OCI-LY7 (cell line): ENCODE measurements around the gene INSM1. TPM values are rescaled to one million over a fixed set of nuclear protein-coding genes. Genes with fewer than 3 reads are reported as not detected.

Experiments used
- BruUV-seq: library from RNA; stranded (reverse); fragments of 400-500 nt; replicated peaks from 2 replicates; lab custom pipeline; 2021; lab: Mats Ljungman, UMichigan
- CTCF ChIA-PET: fragments of 300-600 bp; sonication (Branson Sonifier 250); formaldehyde crosslinking; loops from one replicate; lab custom pipeline; 2022; ENCODE audit warnings: antibody characterized with exemption; ENCODE audit not compliant: unreplicated experiment; lab: Charles Lee
- POLR2A ChIA-PET: fragments of 300-600 bp; sonication (Branson Sonifier 250); formaldehyde crosslinking; loops from one replicate; lab custom pipeline; 2022; ENCODE audit warnings: antibody characterized with exemption; lab: Charles Lee
- DNase-seq: peaks from one replicate; pipeline ENCODE4 v3.0.0-alpha.2; 2015; ENCODE audit warnings: low spot score
- H2AFZ ChIP-seq: fragments of 200-600 bp; sonication (generic), shearing (Covaris generic); 2 replicates; pipeline ENCODE4 v1.6.1; 2014; ENCODE audit warnings: mild to moderate bottlenecking, antibody characterized with exemption, low read length, moderate library complexity
- H3K27ac ChIP-seq: fragments of 200-600 bp; sonication (generic); 2 replicates; pipeline ENCODE4 v1.5.1; 2014; ENCODE audit warnings: mixed run types, low read depth, mild to moderate bottlenecking, moderate library complexity, low read length, inconsistent platforms; ENCODE audit not compliant: poor library complexity, severe bottlenecking
- H3K36me3 ChIP-seq: fragments of 200-600 bp; sonication (generic); 2 replicates; pipeline ENCODE4 v1.6.1; 2014; ENCODE audit warnings: mild to moderate bottlenecking, antibody characterized with exemption, low read length, moderate library complexity, mixed read lengths; ENCODE audit not compliant: insufficient read depth
- H3K4me1 ChIP-seq: fragments of 200-600 bp; sonication (generic); 2 replicates; pipeline ENCODE4 v1.5.1; 2014; ENCODE audit warnings: mild to moderate bottlenecking, low read length; ENCODE audit not compliant: insufficient read depth, poor library complexity, severe bottlenecking
- H3K4me2 ChIP-seq: fragments of 200-600 bp; sonication (generic); 2 replicates; pipeline ENCODE4 v1.6.1; 2014; ENCODE audit warnings: mild to moderate bottlenecking, low read length
- H3K4me3 ChIP-seq: fragments of 200-600 bp; sonication (generic); 2 replicates; pipeline ENCODE4 v1.5.1; 2014; ENCODE audit warnings: mild to moderate bottlenecking, low read depth, low read length; ENCODE audit not compliant: poor library complexity, severe bottlenecking
- H3K79me2 ChIP-seq: fragments of 200-600 bp; sonication (generic); 2 replicates; pipeline ENCODE4 v1.6.1; 2016; ENCODE audit warnings: low read depth, mild to moderate bottlenecking, low read length, moderate library complexity, mixed read lengths; ENCODE audit not compliant: insufficient read depth
- H3K9me2 ChIP-seq: fragments of 200-600 bp; sonication (generic); 2 replicates; pipeline ENCODE4 v1.6.1; 2016; ENCODE audit warnings: mild to moderate bottlenecking, low read length, mixed read lengths; ENCODE audit not compliant: insufficient read depth
- H3K9me3 ChIP-seq: fragments of 200-600 bp; sonication (generic); 2 replicates; pipeline ENCODE4 v1.6.1; 2014; ENCODE audit warnings: mild to moderate bottlenecking, mixed run types, low read length, mixed read lengths
- H4K20me1 ChIP-seq: fragments of 200-600 bp; sonication (generic); 2 replicates; pipeline ENCODE4 v1.6.1; 2014; ENCODE audit warnings: mild to moderate bottlenecking, antibody characterized with exemption, low read length, moderate library complexity, mixed read lengths; ENCODE audit not compliant: insufficient read depth
- EZH2phosphoT487 ChIP-seq: fragments of 200-600 bp; sonication (generic); IDR thresholded peaks from 2 replicates; pipeline ENCODE4 v1.6.1; 2018; ENCODE audit warnings: low read depth, borderline replicate concordance, mild to moderate bottlenecking, mixed run types, antibody characterized with exemption, low read length, moderate library complexity, mixed read lengths
- intact Hi-C: fragments of 100-400 bp; cut with micrococcal nuclease; formaldehyde crosslinking; loops from one replicate; pipeline ENCODE4 v1.10.0; 2022; ENCODE audit not compliant: unreplicated experiment
- total RNA-seq, 2 experiments: library from RNA; depleted of rRNA in 1 of 2; stranded (reverse); fragments of >200 nt in 1 of 2; shearing (Covaris generic) in 1 of 2; gene quantifications; 2 replicates each; pipeline ENCODE4 v1.2.3, GENCODE V29; 2014 to 2022
- TF ChIP-seq, protein P1 (sequence below): fragments of 200-600 bp; sonication (generic); conservative IDR thresholded peaks from 2 replicates; pipeline ENCODE4 v1.5.1; 2014; ENCODE audit warnings: mild to moderate bottlenecking, antibody characterized with exemption, low read length, moderate library complexity, mixed read lengths

The INSM1 gene
- total RNA-seq, 2 experiments from 2014 or later, result not detected

DNA sequence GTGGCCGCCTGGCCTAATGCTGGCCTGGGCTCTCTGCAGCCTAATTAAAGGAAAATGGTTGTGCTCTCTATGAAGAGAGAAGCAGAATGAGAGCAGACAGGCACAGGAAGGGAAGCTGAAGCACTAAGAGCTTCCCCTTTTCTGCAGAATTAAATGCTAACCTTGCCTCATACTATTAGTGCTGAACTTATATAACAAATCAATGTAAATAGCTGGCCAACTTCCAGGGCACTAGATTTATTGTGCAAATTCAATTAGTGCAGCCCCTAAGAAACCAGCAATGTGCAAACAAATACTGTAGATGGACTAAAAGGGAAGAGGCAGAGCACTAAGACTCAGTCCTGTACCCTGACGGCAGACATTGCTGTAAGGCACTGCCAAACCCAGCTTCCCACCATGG is 36.1 kb upstream of the INSM1 start:
- H3K36me3 ChIP-seq, result no peaks in the 10 kb centered on the region
- ChIA-PET CTCF (no interaction called here), POLR2A (interaction anchor here (0.6 to 0.7 kb wide), 2 partner anchors 238 to 1249 kb away, joined by 3 read pairs; no protein-coding TSS in a partner anchor)
- DNase-seq, result no peak
- H3K9me2 ChIP-seq, result no peaks in the 10 kb centered on the region
- no peak overlapping the region for H3K4me3 ChIP-seq
- H3K27ac ChIP-seq, result no peak overlapping the region
- H3K4me2 ChIP-seq, result no peak overlapping the region
- H2AFZ ChIP-seq, result peak overlapping the region; percentile 27; the same call in 1 of the 2 replicates
- H3K4me1 ChIP-seq, result peaks cover 15% of the 10 kb centered on the region
- H4K20me1 ChIP-seq, result no peaks in the 10 kb centered on the region
- intact Hi-C loops, result no loop called here
- H3K79me2 ChIP-seq, result no peaks in the 10 kb centered on the region
- TF ChIP-seq EZH2phosphoT487, result no peak
- TF ChIP-seq, protein P1, sequence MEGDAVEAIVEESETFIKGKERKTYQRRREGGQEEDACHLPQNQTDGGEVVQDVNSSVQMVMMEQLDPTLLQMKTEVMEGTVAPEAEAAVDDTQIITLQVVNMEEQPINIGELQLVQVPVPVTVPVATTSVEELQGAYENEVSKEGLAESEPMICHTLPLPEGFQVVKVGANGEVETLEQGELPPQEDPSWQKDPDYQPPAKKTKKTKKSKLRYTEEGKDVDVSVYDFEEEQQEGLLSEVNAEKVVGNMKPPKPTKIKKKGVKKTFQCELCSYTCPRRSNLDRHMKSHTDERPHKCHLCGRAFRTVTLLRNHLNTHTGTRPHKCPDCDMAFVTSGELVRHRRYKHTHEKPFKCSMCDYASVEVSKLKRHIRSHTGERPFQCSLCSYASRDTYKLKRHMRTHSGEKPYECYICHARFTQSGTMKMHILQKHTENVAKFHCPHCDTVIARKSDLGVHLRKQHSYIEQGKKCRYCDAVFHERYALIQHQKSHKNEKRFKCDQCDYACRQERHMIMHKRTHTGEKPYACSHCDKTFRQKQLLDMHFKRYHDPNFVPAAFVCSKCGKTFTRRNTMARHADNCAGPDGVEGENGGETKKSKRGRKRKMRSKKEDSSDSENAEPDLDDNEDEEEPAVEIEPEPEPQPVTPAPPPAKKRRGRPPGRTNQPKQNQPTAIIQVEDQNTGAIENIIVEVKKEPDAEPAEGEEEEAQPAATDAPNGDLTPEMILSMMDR, result no peak
- no TSS peak for BruUV-seq
- H3K9me3 ChIP-seq, result no peaks in the 10 kb centered on the region

DNA sequence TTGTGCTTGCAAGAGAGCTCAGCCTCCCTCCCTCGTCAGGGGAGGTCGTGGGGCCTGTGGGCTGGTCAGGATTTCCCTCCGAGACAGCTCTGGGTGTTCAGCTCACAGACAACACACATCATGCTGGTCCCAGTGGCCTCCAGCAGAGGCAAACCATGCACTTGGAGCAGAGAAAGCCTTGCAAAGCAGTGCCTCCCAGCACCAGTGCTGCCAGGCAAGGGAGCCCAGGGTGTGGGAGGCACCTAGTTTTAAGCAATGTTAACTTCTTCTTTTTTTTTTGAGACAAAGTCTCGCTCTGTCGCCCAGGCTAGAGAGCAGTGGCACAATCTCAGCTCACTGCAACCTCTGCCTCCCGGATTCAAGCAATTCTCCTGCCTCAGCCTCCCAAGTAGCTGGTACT is 34.0 kb upstream of the INSM1 start:
- no peaks in the 10 kb centered on the region for H3K36me3 ChIP-seq
- no peak overlapping the region for H2AFZ ChIP-seq
- H3K27ac ChIP-seq, result no peak overlapping the region
- CTCF ChIA-PET, result no interaction called here
- TF ChIP-seq, protein P1, result no peak
- TF ChIP-seq EZH2phosphoT487, result no peak
- H3K4me3 ChIP-seq, result no peak overlapping the region
- no peak overlapping the region; the same call in 1 of the 2 replicates for H3K4me2 ChIP-seq
- no peaks in the 10 kb centered on the region for H3K9me3 ChIP-seq
- peak; percentile 8 for DNase-seq
- H4K20me1 ChIP-seq, result no peaks in the 10 kb centered on the region
- intact Hi-C loops, result no loop called here
- no peaks in the 10 kb centered on the region for H3K9me2 ChIP-seq
- no peaks in the 10 kb centered on the region for H3K79me2 ChIP-seq
- BruUV-seq, result no TSS peak
- H3K4me1 ChIP-seq, result peaks cover 15% of the 10 kb centered on the region
- POLR2A ChIA-PET, result interaction anchor here (0.5 to 1.2 kb wide), 4 partner anchors 20 to 289 kb away, joined by 3 to 5 read pairs (median 4); no protein-coding TSS in a partner anchor

DNA sequence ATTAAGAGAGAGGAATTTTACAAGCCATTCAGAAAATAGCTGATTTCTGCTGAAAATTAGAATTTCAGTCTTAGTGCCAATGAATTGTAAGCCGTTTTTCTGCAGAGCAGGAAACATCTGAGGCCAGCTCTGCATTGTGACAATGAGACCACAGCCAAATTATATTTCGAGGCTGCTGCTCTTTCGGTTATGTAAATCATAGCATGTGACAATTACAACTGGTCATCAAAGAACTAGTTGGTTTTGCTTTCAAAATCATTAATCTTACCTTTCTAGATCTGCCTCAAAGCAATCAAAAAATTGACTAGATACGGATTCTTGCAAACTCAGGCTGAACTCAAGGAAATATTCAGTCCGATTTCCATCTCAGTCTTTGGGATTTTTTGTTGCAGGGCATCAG is 33.4 kb upstream of the INSM1 start:
- peak; percentile 37 for DNase-seq
- peaks cover 15% of the 10 kb centered on the region for H3K4me1 ChIP-seq
- intact Hi-C loops, result no loop called here
- H4K20me1 ChIP-seq, result no peaks in the 10 kb centered on the region
- H3K9me2 ChIP-seq, result no peaks in the 10 kb centered on the region
- peak overlapping the region; percentile 44 for H3K4me2 ChIP-seq
- no peak overlapping the region for H3K27ac ChIP-seq
- ChIA-PET CTCF (no interaction called here), POLR2A (interaction anchor here (0.6 kb wide), 1 partner anchor 20 kb away, joined by 5 read pairs; no protein-coding TSS in a partner anchor)
- no peaks in the 10 kb centered on the region for H3K79me2 ChIP-seq
- peak overlapping the region; percentile 25 for H3K4me3 ChIP-seq
- no TSS peak for BruUV-seq
- no peaks in the 10 kb centered on the region for H3K9me3 ChIP-seq
- no peak for TF ChIP-seq EZH2phosphoT487
- TF ChIP-seq, protein P1, result no peak
- peak overlapping the region; percentile 75; the same call in 1 of the 2 replicates for H2AFZ ChIP-seq
- H3K36me3 ChIP-seq, result no peaks in the 10 kb centered on the region
